ENCODE measurements around the gene SGTA.

The SGTA gene

DNA sequence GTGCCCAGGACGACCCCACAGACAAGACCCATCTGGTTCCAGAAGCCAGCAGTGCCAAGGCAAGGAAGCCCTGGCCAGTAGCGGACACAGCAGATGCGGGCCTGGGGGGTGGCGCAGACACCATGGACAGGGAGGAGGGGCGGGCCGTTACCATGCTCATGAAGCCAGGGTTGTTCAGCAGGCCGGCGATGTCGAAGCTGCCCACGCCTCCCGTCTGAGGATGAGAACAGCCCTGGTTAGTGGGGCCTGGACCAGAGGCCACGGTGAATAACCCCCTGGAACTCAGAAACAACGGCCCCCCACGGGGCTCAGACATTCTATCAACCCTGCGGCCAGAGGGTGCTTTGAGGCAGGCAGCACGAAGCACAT is 21.8 kb downstream of the SGTA start:
- TF ChIP-seq, protein P1, sequence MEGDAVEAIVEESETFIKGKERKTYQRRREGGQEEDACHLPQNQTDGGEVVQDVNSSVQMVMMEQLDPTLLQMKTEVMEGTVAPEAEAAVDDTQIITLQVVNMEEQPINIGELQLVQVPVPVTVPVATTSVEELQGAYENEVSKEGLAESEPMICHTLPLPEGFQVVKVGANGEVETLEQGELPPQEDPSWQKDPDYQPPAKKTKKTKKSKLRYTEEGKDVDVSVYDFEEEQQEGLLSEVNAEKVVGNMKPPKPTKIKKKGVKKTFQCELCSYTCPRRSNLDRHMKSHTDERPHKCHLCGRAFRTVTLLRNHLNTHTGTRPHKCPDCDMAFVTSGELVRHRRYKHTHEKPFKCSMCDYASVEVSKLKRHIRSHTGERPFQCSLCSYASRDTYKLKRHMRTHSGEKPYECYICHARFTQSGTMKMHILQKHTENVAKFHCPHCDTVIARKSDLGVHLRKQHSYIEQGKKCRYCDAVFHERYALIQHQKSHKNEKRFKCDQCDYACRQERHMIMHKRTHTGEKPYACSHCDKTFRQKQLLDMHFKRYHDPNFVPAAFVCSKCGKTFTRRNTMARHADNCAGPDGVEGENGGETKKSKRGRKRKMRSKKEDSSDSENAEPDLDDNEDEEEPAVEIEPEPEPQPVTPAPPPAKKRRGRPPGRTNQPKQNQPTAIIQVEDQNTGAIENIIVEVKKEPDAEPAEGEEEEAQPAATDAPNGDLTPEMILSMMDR (IDR thresholded peaks at IDR 0.05; ENCODE audit: control extremely low read depth, extremely low read depth, low read depth, missing control alignments) = no peak
- CTCF ChIA-PET = no interaction called here
- no peak for DNase-seq (ENCODE audit: extremely low spot score)
- POLR2A ChIA-PET = no interaction called here

DNA sequence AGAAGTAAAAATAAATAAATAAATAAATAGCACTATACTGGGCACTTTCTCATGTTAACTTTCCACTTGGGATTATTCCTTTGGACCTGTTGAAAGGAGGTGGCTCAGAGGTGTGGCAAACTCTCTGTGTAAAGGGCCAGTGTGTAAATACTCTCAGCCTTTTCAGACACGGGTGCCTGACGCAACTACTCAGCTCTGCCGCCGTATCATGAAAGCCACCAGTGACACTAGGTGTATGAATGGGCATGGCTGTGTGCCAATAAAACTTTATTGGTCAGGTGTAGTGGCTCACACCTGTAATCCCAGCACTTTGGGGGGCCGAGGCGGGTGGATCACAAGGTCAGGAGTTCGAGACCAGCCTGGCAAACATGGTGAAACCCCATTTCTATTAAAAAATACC is 23.1 kb downstream of the SGTA start:
- TF ChIP-seq, protein P1 (IDR thresholded peaks at IDR 0.05; ENCODE audit: control extremely low read depth, extremely low read depth, low read depth, missing control alignments) = no peak
- no peak for DNase-seq (ENCODE audit: extremely low spot score)
- ChIA-PET CTCF (interaction anchor here (2.7 kb wide), 1 partner anchor 10 kb away, joined by 13 read pairs; no protein-coding TSS in a partner anchor), POLR2A (no interaction called here)

DNA sequence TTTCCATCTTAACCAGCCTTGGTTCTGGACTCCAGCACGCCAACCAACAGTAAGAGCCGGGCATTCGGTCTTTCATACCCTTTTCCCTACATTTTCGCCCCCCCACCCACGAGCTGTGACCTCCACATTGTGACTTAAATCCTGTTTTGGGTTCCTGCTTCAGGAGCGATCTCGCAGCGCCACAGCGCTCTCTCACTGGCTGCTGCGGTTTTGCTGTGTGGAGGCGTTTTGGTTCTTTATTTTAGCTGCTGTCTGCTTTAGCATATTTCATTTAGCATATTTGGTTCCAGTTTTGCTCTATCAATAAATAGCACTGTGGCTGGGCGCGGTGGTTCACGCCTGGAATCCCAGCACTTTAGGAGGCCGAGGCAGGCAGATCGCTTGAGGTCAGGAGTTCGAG is 23.7 kb downstream of the SGTA start:
- DNase-seq (ENCODE audit: extremely low spot score) = no peak
- TF ChIP-seq, protein P1 (IDR thresholded peaks at IDR 0.05; ENCODE audit: control extremely low read depth, extremely low read depth, low read depth, missing control alignments) = no peak
- CTCF ChIA-PET = interaction anchor here (1.1 to 2.7 kb wide), 2 partner anchors 10 to 32 kb away, joined by 3 to 13 read pairs; no protein-coding TSS in a partner anchor
- POLR2A ChIA-PET = no interaction called here

DNA sequence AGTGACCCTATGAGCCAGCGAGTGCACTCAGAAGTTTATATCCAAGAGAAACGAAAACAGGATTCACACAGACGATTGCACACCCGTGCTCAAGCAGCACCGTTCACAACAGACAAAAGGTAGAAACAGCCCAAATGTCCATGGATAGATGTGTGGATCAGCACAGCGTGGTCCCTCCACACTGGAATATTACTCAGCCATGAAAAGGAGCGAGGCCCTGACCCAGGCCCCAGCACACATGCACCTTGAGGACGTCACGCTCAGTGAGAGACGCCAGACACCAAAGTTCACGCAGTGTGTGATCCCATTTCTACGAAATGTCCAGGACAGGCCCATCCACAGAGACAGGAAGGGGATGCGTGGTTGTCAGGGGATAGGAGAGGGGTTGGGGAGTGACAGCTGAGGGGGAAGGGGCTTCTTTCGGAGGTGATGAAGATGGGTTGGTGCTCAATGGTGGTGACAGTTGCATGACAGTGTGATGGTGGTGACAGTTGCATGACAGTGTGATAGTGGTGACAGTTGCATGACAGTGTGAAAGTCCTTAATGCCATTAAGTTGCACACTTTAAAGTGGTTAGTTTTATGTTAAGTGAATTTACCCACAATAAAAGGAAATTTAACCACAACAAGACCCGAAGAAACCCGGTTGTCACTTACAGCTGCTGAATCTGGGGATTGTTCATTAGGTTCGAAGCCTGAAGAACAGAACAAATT is 24.3 kb downstream of the SGTA start:
- TF ChIP-seq, protein P1 (IDR thresholded peaks at IDR 0.05; ENCODE audit: control extremely low read depth, extremely low read depth, low read depth, missing control alignments) = no peak
- POLR2A ChIA-PET = no interaction called here
- DNase-seq (ENCODE audit: extremely low spot score) = no peak
- CTCF ChIA-PET = interaction anchor here (1.1 to 2.7 kb wide), 2 partner anchors 9 to 32 kb away, joined by 3 to 13 read pairs; no protein-coding TSS in a partner anchor

DNA sequence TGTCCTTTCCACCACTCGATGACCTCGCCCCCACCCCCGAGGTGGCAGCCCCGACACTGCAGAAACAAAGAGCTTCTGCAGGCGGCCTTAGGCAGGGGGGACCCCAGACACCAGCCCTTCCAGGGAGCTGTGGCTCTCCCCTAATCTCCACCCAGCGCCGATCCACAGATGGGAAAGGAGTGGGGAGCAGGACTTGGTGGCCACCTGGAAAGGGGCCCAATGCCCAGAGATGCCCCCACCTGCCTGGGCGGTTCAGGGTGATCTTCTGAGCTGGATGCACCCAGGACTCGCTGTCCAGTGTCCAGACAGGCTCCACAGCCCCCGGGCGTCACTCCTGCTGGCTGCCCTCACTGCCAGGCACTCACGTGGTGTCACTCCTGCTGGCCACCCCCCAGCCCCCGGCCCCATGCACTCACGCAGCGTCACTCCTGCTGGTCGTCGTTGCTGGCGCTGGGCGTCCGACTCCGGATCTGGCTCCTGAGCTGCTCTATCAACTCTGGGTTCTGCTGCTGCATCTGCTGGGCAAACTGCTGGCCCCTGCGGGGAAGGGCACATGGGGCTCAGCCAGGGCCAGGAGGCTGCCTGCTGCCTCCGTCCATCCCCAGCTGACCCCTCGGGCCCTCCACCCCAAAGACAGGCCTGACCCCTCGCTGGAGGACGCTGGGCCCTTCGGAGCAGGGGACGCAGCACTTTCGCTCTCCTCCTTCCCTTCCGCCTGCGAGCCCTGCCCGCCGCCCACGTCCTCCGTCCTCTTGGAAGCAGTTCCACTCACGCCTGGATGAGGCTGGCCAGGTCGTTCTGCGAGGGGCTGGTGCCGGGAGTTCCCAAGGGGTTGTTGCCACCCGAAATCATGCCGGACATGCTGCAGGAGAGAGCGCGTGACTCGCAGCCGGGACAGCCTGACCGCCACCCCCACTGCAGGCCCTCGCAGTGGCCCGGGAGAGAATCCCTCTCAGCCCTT is 25.9 kb downstream of the SGTA start:
- DNase-seq (ENCODE audit: extremely low spot score) = no peak
- ChIA-PET CTCF (interaction anchor here (0.7 kb wide), 1 partner anchor 109 kb away, joined by 3 read pairs; no protein-coding TSS in a partner anchor), POLR2A (no interaction called here)
- TF ChIP-seq, protein P1 (IDR thresholded peaks at IDR 0.05; ENCODE audit: control extremely low read depth, extremely low read depth, low read depth, missing control alignments) = no peak

DNA sequence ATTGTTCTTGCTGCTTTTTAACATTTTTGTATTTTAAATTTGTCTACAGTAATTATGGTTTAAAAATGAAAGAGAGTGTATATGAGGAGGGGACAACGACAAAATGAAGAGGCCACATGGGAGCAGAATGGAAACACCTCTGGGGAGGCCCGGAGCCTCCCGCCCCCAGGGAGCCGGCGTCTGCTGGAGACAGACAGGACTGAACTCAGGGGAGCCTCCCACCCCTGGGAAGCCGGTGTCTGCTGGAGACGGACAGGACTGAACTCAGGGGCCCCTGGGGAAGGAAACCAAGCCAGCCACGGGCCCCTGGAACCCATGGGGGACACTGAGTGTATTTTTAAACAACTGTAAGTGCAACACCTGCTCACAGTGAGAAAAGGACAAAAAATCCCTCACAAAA is 26.6 kb downstream of the SGTA start:
- ChIA-PET POLR2A (no interaction called here), CTCF (no interaction called here)

More for the DNA sequence above, 26.6 kb downstream of the SGTA start:
- TF ChIP-seq, protein P1 (IDR thresholded peaks at IDR 0.05; ENCODE audit: control extremely low read depth, extremely low read depth, low read depth, missing control alignments) = no peak
- no peak for DNase-seq (ENCODE audit: extremely low spot score)
